HG02943 (cell line): ENCODE results near the gene SLFN5.
"Not testable (repeated sequence)": the region's sequence is repeated elsewhere in the genome, so short reads cannot be mapped to it uniquely, and the experiment has no call there.

Experiments used
- ATAC-seq: cut with Tn5 transposase; IDR thresholded peaks from one replicate; pipeline ENCODE4 v1.9.1; 2021; ENCODE audit warnings: mild to moderate bottlenecking, low read depth, moderate library complexity; ENCODE audit not compliant: unreplicated experiment

Gene SLFN5

DNA sequence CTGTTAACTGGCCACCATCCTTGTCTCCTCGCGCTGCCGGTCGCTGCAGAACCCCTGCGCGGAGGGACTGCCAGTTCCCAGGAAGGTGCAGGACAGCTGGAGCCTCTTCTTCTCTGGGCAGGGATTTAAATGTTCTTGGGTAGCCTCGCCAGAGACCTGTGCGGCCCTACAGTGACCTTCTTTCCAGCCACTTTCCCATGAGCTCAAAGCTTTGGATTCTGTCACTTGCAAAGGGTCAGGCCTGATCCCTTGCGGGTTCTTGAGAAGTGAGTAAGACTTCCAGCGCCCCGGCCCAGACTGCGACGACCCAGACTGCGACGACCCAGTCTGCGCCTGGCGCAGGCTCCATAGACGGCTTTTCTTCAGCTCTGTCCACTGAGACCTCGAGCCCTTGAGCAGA is 1.4 kb upstream of the SLFN5 start:
- no peak for ATAC-seq

DNA sequence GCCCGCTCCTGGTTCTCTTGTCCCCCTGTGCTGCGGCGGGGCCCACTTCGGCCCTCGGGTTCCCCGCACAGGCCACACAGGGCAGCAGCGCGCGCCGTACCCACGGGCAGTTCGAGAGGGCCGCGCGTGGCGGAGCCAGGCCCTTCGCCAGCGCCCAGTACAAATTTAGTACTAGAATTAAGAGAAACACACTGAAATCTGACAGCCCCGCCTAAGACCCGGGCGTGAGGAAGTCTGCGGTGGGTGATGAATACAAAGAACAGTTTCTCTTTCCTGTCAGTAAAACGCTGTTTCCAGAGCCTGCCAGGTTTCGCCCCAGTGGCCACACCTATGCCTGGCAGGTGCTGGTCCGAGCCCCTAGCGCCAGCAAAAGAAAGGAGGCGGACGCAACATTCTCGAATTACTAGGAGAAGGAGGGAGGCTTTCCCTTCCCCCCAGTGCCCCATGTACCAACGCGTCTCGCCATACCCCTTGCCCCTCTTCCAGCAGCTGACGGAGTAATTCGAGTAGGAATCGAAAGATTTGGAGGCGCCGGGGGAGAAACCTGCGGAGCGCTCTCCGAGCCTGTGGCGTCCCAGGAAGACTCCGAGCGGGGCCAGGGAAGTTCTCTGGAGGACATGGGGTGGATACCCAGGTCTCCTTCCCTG is 591 bp upstream of the SLFN5 start:
- peak; percentile 54 for ATAC-seq

DNA sequence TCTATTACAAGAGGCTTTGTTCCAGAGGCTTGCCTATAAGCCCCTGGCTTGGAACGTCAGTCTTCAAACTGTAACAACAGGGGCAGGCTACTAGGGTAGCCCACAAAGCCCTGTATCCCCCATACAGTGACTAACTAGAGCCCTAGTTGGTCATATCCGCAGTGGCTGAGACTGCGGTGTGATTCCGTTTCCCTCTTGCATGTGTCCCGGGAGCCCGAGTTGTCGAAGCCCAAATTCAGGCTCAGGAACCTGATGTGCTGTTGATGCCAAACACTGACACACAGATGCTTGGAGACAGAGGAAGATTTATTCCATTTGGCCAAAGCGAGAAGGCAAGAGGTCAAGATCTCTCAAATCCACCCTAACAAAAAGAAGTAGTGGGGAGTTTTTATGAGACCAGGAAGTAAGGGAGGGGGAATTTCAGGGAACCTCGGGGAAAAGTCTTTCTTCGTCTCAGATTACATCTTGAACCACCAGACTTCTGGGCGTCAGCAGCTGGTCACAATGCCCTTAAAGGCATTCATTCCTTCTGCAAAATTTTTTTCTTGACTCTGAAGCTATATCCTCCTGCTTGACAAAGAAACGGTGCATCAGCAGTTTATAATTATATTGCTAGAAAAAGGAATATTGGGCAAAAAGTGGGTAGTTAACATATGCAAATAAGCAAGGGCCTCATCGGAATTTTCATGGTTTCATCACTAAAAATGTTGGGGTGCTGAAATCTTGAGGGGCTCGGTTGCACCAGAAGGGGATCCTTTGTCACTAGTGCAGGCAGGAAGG is 879 bp downstream of the SLFN5 start:
- ATAC-seq, result no peak

DNA sequence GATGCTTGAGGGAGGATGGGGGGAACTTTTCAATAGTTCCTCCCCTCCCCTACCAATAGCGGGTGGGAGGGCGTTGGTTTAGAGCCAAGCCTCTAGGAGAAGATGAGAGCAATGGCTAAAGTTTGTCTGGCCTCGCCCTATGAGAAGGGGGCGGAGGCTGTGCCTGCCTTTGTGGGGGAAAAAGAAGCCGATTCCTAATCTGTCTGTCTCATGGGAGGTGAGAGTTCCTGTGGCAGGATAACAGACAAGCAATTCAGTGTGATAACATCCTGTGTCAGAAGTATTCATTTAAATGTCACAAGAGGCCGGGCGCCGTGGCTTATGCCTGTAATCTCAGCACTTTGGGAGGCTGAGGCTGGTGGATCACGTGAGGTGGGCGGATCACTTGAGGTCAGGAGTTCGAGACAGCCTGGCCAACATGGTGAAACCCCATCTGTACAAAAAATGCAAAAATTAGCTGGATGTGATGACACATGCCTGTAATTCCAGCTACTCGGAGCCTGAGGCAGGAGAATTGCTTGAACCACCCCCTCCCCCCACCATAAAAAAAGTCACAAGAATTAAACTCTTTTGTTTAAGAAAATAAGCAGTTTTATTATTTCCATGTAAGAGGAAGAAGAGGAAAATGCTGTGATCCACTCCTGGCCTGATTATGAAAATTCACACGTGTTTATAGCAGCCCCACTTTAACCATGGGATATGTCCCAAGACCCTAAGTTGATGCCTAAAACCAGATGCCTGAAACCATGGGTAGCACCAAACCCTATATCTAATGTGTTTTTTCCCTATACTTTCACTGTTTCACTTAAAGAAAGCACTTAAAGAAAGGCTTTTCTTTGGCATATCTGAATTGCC is 1.7 kb downstream of the SLFN5 start:
- no peak for ATAC-seq

DNA sequence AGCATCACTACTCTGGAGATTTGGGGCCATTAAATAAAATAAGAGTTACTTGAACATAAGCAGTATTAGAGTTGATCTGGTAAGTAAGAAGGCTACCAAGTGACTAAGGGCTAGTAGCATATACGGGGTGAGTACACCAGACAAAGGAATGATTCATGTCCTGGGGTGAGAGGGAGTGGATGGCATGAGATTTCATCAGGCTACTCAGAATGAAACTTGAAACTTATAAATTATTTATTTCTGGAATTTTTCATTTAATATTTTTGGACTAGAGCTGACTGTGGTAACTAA is 2.3 kb downstream of the SLFN5 start:
- no peak for ATAC-seq

DNA sequence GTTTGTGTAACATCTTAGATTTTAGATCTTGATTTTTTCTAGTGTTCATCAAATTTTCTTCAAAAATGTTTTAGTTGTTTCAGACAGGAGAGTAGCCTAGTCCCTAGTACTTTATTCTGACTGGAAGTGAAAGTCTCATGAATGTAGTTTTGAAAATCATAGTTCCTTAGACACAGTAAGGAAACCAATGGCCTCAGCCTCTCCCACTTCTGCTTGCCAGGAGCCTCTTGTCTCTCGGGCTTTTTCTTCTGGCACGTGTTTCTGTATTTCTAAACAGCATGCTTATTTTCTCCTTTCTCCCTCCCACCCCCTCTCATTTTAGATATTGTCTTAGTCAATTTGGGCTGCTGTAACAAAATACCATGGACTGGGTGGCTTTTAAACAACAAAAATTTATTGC is 9.8 kb downstream of the SLFN5 start:
- no peak for ATAC-seq

DNA sequence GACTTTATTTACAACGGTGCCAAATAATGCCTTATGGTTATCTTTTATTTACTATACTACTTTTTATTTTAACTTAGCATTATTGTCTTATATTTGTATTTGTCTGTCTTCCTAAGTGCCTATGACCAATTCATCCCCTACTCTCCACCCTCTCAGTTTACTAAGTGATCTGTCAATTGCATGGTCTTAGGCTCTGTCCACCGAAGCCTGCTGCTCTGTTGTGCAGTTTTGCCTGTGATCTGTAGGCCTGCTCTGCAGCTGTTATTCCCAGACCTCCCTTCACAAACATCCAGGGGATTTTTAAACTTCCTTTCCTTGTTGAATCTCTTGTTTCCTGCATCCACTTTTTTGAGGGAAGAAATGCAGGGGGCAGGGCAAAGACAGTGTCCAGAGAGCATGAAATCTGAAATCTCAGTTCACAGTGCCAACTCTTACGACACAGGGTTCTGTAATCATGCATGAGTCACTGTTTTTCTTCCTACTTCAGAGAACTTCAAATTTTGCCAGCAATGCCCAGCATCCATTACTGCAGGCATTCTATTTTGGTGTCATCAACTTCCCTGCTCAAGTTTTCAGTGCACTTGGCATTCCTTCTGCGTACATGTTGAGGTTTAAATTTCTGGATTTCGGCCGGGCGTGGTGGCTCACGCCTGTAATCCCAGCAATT is 11.4 kb downstream of the SLFN5 start:
- no peak for ATAC-seq

DNA sequence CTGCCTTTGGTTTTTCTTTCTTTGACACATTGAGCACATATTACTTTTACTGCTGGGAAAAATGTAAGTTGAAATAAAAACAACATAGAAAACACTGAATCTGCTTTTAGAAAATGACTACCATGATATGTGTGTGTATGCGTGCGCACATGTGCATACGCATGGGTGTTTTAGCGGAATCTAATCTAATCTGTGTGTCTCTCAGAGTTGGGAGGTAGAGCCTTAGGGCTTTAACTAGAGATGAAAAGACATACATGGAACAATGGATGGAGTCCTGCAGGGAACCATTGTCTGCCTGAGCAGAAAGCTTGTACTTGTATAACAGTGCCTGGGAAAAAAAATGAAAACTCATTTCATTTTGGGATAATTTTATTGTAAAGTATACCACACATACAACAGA is 12.4 kb downstream of the SLFN5 start:
- no peak for ATAC-seq

DNA sequence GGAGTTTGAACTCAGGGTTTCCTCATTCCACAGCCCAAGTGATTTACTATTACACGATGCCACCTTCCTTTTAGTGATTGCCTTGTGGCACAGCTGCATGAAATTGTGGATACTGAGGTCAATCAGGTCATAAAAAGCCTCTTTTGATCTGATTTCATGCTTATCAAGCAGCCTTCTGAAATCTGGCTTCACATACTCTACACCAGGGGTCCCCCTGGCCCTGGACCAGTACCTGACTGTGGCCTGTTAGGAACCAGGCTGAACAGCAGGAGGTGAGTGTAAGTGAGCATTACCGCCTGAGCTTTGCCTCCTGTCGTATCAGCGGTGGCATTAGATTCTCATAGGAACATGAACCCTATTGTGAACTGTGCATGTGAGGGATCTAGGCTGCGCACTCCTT is 13.8 kb downstream of the SLFN5 start:
- ATAC-seq, result no peak

DNA sequence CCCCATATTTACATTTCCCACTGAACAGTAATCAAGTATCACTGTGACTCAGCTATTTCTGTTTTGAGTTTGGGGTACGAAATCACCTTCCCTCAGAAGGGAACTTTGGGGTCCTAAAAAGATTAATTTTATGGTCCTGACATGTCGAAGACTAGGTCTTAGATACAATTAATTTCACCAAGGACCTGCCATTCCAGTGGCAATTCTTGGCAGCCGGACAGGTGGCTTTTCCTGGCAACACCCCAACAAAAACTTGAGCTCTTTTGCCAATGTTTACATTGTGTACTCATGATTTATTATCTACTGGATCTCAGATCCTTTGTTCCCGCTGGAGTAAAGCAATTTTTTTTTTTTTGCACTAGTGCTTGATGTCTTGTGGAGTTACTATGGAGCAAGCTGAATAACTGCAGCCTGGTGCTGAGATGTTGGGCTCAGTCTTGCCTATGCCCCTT is 14.4 kb downstream of the SLFN5 start:
- ATAC-seq, result no peak

DNA sequence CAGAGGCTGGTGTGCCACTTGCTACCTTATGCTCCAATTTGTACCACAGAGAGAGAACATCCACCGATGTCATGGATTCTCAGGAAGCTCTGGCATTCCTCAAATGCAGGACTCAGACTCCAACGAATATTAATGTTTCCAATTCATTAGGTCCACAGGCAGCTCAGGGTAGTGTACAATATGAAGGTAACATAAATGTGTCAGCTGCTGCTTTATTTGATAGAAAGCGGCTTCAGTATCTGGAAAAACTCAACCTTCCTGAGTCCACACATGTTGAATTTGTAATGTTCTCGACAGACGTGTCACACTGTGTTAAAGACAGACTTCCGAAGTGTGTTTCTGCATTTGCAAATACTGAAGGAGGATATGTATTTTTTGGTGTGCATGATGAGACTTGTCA is 16.1 kb downstream of the SLFN5 start:
- no peak for ATAC-seq

DNA sequence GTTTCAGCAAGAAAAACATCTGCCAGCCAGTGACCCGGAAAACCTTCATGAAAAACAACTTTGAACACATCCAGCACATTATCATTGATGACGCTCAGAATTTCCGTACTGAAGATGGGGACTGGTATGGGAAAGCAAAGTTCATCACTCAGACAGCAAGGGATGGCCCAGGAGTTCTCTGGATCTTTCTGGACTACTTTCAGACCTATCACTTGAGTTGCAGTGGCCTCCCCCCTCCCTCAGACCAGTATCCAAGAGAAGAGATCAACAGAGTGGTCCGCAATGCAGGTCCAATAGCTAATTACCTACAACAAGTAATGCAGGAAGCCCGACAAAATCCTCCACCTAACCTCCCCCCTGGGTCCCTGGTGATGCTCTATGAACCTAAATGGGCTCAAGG is 22.2 kb downstream of the SLFN5 start:
- no peak for ATAC-seq

DNA sequence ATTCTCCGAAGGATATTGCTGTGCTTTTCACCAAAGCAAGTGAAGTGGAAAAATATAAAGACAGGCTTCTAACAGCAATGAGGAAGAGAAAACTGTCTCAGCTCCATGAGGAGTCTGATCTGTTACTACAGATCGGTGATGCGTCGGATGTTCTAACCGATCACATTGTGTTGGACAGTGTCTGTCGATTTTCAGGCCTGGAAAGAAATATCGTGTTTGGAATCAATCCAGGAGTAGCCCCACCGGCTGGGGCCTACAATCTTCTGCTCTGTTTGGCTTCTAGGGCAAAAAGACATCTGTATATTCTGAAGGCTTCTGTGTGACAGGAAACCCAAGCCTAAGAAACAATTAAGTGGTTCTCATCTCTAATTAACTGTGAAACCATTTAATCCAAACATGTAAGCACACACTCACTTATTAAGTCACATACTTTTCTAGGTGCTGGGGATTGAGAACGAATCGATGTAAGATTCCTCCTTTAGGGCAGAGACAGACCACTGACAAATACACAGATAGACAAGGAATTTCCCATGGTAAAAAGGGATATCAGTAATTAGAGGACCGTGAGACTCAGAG is 22.8 kb downstream of the SLFN5 start:
- ATAC-seq, result no peak

DNA sequence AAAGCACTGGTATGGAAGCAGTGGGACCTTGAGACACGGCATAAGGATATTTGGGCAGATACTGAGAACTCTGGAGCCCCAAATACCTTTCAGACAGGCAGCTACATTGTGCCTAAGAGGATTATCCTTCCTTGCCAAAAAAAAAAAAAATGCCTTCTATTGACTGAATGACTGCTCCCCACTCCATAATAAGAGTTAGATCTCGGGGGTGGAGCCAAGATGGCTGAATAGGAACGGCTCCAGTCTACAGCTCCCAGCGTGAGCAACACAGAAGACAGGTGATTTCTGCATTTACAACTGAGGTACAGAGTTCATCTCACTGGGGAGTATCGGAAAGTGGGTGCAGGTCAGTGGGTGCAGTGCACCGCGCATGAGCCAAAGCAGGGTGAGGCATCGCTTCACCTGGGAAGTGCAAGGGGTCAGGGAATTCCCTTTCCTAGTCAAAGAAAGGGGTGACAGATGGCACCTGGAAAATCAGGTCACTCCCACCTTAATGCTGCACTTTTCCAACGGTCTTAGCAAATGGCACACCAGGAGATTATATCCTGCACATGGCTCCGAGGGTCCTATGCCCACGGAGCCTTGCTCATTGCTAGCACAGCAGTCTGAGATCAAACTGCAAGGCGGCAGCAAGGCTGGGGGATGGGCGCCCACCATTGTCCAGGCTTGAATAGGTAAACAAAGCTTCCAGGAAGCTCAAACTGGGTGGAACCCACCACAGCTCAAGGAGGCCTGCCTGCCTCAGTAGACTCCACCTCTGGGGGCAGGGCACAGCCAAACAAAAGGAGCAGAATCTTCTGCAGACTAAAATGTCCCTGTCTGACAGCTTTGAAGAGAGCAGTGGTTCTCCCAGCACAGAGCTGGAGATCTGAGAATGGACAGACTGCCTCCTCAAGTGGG is 31.5 kb downstream of the SLFN5 start:
- not testable (repeated sequence) for ATAC-seq

DNA sequence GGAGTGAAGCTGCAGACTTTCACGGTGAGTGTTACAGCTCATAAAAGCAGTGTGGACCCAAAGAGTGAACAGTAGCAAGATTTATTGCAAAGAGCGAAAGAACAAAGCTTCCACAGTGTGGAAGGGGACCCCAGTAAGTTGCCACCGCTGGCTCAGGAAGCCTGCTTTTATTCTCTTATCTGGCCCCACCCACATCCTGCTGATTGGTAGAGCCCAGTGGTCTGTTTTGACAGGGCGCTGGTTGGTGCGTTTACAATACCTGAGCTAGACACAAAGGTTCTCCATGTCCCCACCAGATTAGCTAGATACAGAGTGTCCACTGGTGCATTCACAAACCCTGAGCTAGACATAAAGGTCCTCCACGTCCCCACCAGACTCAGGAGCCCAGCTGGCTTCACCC is 35.6 kb downstream of the SLFN5 start:
- ATAC-seq, result not testable (repeated sequence)

DNA sequence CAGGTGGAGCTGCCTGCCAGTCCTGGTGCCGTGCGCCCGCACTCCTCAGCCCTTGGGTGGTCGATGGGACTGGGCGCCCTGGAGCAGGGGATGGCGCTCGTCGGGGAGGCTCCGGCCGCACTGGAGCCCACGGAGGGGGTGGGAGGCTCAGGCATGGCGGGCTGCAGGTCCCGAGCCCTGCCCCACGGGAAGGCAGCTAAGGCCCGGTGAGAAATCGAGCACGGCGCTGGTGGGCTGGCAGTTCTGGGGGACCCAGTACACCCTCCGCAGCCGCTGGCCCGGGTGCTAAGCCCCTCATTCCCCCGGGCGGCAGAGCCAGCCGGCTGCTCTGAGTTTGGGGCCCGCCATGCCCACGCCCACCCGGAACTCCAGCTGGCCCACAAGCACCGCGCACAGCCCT is 36.0 kb downstream of the SLFN5 start:
- ATAC-seq, result not testable (repeated sequence)

DNA sequence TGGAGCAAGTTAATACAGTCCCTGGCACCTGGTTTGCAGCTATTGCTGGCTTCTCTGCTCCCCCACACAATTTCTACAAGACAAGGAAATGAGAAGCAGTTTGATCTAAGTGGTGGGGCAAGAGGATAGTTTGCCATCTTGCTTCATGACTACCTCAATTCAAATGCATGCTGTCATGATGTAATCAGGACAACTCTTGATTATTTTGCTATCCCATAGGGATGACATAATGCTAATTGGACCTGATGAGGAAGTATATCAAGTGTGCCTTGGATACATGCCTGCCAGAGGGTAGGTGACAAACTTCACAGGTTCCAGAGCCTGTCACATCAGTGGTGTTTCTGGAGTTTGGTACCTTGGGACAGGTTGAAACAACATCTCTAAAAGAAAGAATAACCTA is 40.9 kb downstream of the SLFN5 start:
- no peak for ATAC-seq

DNA sequence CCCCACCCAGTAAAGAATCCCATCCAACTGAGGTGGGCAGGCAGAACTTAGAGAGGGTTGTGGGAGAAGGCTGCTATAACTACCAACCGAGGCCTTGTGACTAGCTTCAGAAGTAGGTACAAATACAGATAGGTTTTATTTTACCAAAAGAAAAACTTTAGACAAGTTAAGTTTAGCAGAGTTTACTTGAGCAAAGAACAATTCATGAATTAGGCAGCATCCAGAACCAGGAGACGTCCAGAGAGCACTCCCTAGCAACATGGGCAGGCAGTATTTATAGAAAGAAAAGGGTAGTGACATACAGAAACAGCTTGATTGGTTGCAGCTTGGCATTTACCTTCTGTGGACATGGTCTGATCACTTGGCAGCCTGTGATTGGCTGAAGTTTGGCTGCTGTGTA is 42.1 kb downstream of the SLFN5 start:
- ATAC-seq, result no peak

DNA sequence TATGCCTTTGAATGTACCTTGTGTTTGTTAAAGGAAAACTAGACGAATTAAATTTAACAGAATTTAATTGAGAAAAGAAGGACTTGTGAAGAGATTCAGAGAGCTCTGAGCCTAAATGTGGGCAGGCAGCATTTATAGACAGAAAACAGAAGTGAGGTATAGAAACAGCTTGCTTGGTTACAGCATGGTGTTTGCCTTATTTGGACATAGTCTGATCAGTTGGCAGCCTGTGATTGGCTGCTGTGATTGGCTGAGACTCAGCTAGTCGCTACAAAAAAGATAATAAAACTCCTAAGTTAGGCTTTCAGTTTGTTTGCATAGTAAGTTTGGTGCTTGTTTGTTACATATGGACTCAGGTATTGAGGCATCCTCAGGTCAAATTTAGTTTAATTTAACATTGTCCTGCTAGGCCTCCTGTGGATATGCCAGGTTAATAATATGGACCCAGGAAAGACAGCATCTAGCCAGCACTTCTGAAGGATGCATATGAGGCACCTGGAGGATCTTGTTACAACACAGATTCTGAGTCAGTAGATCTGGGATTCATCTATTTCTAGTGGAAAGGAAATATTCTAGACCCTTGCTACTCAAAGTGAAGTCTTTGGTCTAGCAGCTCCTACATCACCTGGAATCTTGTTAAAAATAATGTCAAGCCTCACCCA is 43.4 kb downstream of the SLFN5 start:
- no peak for ATAC-seq
